Stimulated activated naive CD4-positive, alpha-beta T cell (primary cell): Measurements from ENCODE around the gene LTB4R2.
A peak's percentile ranks its signal among the peaks of the same experiment; 100 is the strongest.

ENCODE experiments used
- DNase-seq, 6 experiments: peaks; one replicate each; lab custom pipeline; 2025; lab: John Stamatoyannopoulos, UW

The LTB4R2 gene

DNA sequence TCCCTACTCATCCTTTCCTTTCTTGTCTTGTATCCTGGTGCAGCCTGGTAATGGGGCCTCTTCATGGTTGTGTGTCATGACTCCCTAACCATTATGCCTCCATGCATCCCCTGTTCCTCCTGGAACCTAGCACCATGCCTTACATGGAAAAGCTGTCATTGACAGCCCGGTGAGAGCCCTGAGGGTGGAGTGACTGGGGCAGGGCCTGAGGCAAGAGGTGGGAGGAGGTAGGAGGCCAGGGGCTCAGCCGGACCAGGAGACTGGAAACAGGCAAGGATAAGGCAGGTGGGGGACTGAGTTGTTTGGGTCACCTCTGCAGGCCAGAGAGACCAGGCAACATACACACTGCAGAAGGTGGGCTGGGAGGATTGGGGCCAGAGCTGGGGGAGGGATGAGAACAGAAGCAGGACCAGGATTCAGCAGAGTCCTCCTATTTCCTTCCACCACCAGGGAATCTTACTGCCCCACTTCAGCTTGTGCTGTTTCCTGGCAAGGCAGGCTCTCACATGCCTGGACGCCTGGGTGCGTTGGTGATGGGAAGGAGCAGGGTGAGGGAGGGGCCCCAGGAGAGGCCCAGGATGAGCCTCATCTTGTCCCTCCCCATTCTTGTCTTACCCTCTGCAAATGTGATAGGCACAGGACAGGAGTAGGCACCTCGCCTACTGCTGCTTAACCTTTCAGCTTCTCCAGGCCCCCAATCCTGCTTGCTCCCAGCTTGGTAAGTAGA is at the start of gene LTB4R2:
Gene LTB4R2 (plus strand): TSS at position 603 of the 727 bp plus-strand sequence. CDS start 525 bp downstream, outside the sequence.
- no peak for DNase-seq

DNA sequence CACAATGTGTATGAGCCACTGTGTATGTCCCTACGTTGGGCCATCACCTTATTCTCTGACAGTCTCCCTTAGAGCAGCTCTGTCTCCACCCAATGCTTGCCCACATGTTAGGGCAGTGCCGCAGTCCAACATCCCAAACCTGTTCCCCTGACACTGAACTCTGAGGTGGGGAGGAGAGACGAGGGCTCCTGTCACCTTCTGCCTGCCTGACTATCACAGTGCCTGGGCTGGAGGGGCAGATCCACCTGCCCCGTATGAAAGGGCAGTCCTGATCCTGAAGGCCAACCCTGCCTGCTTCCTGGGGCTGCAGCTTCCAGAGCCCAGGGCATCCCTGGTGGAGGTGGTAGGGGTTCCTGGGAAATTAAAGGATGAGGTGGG is 49.2 kb upstream of the LTB4R2 start:
- DNase-seq, result no peak

DNA sequence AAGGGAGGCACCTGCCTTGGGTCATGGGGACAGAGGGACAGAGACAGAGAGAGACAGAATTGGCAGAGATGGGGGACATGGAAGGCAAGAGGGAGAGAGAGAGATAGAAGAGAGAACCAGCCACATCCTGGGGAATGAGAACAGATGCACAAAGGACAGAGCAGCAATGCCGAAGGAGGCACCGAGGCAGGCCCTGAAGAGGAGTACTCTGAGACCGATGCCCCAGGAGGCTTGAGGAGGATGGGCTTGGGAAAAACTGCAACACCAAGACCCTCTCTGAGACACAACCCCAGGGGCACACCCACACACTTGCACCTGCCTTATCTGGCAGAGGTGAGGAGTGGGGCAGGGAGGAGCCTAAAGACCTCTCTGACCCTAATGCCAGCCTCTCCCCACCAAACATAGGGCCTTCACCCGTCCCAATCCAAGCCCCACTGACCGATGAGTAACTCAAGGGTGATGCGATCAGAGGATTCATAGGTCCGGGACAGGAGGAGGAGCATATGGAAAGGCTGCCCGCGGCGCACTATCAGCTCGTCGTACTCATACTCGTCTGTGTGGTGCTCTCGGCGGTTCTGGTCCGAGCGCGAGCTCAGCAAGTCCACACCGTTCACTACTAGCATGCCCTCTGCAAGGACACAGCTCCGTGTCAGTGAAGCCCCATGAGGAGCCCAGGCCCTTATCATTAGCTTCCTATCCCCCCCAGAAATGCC is 48.5 kb upstream of the LTB4R2 start:
- no peak for DNase-seq

DNA sequence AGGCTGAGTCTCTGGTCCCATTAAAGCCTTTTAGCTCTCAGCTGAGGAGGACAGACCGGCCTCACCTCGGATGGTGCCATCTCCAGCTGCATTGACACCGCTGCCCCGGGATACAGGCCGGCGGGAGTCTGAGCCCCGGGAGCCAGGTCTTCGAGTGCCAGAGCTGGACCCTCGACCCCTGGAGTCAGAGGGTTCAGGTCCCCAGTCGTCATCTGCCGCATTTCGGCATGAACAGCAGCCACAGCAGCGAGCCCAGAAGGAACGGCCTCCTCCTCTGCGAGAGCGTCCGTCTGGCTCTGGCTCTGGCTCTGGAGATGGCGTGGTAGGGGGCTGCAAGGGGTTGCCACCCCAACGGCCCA is 48.0 kb upstream of the LTB4R2 start:
- no peak for DNase-seq

DNA sequence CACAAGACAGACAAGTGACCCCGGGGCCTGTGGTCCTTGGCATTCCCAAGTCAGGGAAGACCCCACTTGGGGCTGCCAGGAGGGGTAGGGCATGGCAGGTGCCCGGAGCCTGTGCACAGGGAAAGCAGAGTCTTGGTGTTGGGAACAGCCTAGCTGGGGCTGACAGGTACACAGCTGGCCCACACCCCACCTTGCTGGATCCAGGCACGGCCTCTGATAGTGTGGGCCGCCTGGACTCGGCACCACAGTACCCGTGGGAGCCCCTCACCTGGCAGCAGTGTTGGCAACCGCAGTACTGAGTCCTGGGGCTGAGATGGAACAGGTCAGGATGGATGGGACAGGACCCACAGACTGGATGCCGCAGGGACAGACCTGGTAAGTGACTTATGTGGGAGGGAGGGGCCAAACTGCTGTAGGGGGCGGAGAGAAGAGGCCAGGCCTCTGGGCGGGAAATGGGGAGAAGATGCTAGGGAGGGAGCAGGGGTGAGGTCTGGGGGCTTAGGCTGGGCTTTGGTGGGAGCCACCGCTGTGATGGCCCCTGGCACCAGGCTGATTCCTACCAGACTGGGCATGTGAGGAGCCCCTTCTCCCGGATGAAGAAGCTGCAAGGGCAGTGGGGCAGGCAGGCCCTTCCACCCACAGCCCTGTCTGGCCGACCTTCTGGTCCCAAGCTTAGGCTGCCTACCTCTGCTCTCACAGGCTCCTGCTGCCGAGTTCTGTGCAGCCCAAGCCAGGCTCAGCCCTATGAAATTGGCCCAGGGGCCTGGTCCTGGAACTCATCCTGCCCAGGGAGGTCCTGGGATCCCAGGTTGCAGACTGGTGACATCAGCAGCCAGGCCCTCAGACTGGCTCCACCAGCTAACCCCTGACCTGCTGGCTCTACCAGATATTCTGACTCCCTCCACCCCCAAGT is 46.9 kb upstream of the LTB4R2 start, which contains the start of gene TGM1:
Gene TGM1 (minus strand): TSS at position 357 of the 913 bp plus-strand sequence. CDS start 825 bp downstream, outside the sequence.
- DNase-seq, result no peak

DNA sequence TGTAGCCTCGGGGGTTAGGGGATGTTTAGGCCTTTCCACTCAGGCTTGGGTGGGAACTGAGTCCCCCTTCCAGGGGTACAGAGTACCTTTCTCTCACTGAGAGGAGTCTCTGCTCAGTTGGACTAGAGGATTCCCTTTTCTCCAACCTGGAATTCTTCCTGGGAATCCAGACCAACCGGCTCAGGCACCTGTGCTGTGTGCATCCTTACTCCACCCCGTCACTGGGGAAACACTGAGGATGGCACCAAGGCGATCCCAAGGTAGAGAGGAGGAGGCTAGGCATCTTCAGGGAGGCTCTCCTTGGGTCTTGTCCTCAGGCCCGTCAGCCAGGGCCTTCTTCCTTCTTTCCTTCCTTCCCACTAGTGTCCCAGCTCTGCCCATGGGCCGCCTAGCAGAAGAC is 46.1 kb upstream of the LTB4R2 start:
- DNase-seq, result no peak

DNA sequence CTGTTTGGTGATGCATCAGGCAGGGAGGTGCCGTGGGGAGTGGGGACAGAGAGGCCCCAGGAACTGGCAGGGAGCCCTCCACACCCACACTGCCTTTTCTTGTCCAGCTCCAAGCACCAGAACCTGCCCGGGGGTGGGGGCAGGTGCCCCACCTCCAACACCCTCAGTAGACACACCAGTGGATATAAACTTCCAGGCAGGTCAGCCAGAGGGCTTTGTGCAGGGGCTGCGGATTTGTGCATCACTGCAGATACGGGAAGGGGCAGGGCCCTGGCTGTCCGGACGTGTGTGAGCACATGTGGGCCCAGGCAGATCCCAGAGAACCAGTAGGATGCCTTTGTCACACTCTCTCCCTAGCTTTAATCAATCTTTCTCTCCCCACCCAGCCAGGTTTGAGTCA is 45.6 kb upstream of the LTB4R2 start:
- DNase-seq, result no peak

DNA sequence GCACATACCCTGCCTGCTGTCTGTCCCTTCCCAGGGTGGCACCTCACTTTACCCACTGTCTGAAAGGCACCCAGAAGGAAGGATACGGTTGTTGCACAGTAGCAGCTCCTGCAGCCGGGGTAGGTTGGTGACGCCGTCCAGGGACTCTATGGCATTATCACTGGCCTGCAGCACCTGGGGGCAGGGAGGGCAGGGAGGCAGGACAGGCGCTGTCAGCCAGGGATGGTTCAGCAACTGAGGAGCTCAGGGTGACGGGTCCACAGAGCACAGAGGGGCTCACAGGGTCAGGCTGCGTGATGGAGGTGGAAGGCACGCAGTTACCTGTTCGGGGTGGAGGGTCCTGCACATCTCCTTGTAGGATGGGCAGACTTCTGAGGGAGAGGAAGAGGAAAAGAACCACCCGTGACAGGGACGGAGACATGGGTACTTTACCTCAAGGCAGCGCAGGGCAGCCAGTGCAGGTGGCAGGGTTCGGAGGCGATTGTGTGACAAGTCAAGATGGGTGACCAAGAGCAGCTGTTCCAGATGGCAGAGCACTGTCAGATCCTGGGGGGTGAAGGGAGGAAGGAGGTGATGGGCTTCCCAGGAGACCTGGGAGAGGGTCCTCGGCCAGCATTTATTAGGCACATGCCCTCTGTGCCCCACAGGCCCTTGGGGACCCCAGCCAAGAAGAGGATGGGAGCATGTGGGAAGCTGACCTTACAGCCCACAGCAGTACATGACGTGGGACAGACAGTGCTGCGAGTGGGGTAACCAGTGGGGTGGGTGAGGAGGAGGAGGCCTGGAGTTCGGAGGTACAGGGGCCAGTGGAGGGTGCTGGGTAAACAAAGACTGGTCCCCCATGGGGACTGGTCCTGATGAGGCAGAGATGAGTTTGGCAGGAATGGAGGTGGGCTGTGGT is 43.3 kb upstream of the LTB4R2 start:
- DNase-seq, result no peak

GRCh38 chr14:24267516-24267915 is 42.4 kb upstream of the LTB4R2 start:
- DNase-seq, result no peak

- DNase-seq, result no peak
These were observed 41.7 kb upstream of the LTB4R2 start for GRCh38 chr14:24268225-24268624.

DNA sequence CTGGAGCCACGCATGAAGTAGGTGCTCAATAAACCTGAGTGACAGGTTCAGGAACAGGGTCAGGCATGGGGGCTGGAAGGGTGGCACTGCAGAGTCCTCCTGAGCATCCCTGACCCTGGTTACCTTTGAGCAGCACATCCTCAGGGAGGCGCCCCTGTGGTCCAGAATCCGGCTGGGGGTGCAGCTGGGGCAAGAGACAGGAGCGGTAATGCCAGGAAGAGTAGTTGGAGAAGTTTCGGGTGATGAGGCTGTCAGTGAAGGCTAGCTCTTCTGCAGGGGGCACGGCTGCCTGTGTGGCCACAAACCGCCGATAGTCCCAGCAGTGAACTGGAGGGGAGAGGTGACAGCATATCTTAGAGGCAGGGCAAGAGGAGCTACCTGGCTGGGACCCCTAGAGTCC is 40.6 kb upstream of the LTB4R2 start:
- no peak for DNase-seq

DNA sequence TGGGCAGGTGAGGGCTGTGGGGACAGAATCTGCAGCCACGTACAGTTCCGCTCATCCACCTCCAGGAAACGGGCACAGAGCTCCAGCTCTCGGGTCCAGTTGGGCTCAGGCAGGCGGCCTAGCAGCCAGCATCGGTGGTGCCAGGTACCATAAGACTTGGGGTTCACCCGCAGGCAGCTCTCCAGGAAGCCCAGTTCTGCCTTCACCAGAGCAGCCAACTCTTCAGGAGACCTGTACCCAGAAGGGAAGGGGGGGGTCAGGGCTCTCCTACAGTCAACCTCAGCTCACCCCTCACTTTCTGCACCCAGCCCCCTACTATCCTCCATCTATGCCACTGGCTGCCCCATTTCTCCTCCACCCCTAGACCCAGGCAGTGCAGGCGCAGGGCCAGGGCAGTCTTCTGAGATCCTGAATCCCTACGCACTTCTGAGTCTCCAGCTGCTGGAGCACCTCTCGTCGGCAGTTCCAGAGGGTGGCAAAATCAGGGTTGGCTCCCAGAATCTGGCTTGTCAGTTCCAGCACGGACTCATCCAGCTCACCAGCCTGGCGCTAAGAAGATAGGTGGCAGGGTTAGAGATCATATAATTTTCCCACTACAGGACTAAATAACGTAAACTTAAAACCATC is 39.9 kb upstream of the LTB4R2 start:
- DNase-seq, result no peak

GRCh38 chr14:24270537-24271133 is 39.3 kb upstream of the LTB4R2 start:
- DNase-seq, result no peak

DNA sequence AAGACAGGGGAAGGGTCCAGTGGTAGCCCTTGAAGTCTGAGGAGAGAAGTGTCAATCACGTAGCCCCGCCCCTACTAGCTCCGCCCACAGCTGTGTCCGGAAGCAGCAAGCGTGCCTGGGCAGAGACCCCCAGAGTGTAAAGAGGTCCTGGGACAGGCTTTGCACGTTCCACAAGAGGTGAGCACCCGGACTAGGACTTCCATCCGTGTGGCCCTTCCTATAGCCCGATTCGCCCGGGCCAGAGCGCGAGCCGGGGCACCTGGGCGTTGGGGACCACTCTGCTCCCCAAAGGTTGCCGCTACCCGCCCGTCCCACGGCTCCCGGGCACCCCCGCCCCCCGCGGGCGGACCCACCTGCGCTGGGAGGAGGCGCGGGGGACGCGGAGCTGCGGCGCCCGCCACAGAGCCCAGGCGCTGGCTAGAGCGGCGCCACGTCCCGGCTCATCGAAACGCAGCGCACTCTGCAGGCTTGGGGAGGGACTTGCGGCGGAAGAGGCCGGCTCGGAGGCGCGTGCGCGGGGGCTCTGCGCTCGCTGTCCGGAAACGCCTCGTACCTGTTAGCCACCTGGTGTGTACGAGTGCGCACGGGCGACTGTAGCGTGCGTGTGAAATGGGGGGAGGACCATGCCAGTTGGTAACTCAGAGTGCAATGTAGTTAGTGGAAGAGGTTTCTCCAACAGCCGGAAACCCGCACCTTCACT is 38.7 kb upstream of the LTB4R2 start, which contains the start of gene RABGGTA:
Gene RABGGTA (minus strand): TSS at position 464 of the 700 bp plus-strand sequence. CDS start 482 bp downstream, outside the sequence.
- DNase-seq, result peak; percentile 84 to 96 (median 92)

DNA sequence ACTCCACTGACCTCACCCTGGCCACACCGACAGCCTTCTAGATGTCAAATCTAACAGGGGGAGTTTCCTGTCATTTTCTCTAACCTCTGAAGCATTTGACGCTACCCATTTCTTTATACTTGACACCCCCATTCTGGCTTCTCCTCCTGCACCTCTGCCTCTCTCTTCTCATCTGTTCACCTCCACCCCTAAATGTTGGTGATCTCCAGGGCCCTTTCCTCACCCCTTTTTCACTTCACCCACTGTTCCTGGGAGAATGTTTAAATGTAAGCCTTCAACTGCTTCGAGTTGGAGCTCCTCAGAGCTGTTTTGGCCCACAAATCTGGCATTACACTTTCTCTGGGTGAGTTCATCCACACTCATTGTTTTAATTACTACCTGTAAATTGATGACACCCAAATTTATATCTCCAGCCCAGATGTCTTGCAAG is 38.1 kb upstream of the LTB4R2 start:
- no peak for DNase-seq

- DNase-seq, result no peak
These were observed 37.5 kb upstream of the LTB4R2 start for GRCh38 chr14:24272467-24272866.

GRCh38 chr14:24273422-24273998 is 36.4 kb upstream of the LTB4R2 start:
- DNase-seq, result no peak

- peak in 5 of 6 experiments; percentile 12 to 67 (median 59) for DNase-seq
These were observed 35.8 kb upstream of the LTB4R2 start for GRCh38 chr14:24274101-24274543.

DNA sequence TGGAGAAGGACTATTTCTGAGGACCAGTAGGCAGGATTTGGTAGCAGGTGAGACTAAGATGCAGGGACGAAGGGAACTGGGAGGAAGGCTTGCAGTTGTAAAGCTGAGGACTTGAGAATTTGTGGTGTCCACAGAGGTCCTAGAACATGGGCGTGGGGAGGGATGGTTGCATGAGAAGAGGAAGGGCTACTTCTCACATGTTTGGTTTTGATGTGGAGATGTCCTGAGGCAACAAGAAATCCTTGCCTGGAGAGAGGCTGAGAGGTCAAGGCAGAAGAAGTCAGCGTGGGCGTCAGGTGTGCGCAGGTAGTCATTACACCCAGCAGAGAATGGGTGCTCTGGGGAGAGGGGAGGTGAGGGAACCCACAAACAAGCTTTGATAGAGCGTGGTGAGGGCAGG is 32.9 kb upstream of the LTB4R2 start:
- no peak for DNase-seq
